GM19099 (cell line): ENCODE results near the gene CHST11.

Experiments used
- POLR2A ChIP-seq: IDR thresholded peaks from 3 replicates; pipeline ENCODE4 v1.6.1; 2011; ENCODE audit warnings: low read depth; ENCODE audit not compliant: insufficient read length; ENCODE audit errors: extremely low read depth

CHST11 gene

DNA sequence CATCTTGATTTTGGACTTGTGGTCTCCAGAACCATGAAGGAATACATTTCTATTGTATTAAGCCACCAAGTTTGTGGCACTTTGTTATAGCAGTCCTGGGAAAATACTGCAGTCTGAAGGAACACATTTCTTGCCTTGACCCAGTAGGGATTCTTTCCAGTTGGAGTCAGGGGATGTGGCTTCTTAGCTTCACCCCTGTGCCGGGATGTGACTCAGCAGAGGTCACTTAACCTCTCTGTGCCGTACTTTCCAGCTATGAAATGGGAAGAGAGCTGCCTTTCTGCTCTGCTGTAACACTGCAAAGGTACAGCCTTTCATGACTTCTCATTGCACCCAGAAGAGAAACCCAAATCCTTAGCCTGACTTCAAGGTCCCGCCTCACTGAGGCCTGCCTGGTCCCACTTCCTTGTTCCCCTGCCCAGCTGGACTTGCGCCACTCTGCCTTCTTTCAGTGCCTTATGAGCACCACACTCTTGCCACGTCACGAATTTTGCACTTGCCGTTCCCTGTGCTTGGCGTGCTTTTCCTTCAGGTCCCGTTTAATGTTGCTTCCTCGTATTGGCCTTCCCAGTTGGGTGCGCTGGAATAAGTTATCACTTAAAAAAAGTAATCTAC is 24.2 kb downstream of the CHST11 start:
- no peak for TF ChIP-seq POLR2A

DNA sequence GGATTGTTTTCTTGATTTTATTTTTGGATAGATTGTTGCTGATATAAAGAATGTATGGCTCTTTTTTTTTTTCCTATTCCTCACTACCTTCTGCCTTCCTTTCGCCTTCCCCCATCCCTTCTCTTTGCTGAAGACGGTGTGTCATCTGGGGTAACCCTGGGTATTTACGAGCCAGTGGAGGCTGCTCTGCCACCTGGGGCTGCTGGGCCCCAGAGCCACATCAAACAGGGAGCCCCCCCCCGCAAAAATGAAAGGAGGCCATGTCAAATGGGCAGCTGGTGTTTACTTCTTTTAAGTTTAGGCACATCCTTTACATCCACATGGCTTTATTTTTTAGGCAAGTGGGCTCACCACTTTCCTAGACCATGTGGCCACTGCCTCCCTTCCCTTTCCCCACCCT is 25.4 kb downstream of the CHST11 start:
- no peak for TF ChIP-seq POLR2A

DNA sequence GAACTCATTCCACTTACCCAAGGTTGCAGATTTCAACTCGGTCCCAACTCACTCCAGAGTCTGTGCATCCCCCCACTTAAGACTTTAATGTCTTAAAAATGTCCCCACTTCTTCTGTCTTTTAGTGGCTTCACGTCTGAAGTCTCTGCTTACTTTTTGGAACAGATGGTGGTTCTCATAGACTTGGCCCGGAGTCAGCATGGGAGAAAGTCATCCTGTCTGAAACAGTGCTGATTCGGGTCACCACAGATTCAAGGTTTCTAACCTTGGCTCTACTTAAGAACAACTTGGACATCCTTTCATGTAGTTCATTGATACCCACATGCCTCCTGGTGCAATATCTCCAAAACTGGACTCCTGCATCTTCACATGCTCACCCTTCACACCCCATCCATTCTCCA is 26.0 kb downstream of the CHST11 start:
- TF ChIP-seq POLR2A: no peak

DNA sequence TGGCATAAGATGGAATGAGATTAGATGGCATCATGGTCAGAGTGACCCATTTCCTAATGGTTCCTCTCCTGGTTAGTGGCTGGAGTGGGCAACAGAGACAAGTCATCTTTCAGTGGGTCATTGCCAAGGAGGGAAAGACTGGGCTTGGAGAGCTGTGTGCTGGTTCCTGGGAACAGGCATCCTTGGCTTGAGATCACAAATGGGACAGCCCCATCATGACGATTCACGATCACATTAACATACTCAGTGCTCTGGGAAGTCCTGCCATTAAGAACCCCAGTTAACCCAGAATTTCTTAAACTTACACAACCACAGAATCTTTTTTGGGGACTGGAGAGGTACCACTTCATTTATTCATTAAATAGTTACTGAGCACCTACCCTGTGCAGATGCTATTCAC is 27.3 kb downstream of the CHST11 start:
- TF ChIP-seq POLR2A: no peak

DNA sequence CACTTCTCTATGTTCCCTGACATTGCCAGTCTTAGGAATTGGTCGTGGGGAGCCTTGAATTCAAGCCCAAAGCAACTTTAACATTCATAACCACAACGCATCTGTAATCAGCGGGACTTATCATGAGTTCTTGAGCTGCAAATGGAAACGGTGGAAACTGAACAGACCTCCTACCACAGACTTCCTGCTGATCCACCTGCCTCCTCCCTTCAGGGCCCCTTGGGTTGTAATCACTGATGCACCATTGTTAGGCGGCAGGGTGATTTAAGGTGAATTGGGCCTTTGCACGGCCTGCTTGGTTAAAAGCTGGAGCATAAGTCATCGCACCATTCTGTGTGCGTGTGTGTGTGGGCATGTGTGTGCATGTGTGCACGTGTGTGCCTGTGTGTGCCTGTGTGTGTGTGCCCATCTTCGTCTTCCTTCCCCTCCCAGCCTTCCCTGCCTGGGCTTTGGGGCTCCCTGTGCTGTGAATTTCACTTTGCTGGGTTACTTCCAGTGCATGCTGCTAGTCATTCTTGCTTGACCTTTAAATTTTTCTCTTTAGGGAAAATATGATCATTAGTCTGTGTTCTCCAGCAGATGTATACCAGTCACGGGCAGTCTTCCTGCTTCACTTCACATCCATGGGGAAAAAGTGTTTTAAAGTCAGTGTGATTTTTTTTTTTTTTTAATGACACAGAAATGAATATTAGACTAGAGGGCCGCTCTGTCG is 29.1 kb downstream of the CHST11 start:
- TF ChIP-seq POLR2A: no peak

DNA sequence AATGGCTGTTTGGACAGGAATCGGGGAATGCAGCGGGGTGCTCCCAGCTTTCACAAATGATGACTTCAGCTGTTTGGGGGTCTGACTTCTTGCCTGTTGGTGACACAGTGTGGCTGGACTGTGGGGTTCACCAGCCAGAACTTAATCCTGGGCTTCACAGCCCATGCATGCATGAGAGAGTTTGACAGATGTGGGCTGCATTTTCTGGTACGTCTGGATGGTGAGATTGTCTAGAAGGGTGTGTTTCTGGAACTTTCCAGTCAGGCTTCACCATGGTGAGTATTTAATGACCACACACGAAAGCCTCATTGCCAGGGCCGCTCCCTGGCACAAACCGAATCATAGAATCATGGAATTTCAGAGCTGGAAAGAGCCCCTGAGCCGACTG is 29.6 kb downstream of the CHST11 start:
- no peak for TF ChIP-seq POLR2A

DNA sequence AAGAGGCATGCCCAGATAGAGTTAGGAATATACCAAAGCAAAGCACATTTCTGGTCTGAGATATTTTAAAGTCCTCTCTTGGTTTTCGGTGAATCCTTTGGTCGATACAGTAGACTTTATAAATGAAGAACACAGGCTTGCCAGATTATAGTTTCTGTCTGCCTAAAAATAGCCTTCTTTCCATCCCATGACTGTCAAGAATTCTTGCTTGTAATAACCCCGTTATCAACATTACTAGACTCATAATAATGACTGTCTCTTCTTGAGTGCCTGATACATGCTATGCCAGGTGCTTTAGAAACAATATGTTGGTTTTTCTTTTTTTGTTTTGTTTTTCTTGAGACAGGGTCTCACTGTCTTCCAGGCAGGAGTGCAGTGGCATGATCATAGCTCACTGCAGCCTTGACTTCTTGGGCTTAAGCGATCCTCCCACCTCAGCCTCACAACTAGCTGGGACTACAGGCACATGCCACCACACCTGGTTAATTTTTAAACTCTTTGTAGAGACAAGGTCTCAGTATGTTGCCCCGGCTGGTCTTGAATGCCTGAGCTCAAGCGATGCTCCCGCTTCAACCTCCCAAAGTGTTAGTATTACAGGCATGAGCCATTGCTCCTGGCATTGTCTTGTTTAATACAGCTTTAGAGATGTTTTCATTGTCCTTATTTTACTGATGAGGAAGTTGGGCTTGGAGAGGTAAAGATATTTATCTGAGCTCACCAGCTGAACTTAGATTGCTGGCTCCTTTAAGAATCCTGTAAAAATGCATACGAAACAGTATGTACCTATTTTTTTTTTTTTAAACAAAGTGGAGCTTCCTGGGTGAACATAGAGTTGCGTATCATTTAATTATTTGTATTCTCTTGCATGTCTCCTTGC is 30.4 kb downstream of the CHST11 start:
- no peak for TF ChIP-seq POLR2A

DNA sequence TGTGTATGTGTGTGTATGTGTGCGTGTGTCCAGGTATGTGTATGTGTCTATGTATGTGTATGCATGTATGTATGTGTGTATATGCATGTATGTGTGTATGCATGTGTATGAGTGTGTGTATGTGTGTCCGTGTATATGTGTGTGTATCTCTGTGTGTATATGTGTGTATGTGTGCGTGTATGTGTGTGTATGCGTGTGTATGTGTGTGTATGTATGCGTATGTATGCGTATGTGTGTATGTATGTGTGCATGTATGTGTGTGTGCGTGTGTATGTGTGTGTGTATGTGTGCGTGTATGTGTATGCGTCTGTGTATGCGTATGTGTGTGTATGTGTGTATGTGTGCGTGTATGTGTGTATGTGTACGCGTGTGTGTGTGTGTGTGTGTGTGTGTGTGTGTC is 31.6 kb downstream of the CHST11 start:
- no peak for TF ChIP-seq POLR2A

DNA sequence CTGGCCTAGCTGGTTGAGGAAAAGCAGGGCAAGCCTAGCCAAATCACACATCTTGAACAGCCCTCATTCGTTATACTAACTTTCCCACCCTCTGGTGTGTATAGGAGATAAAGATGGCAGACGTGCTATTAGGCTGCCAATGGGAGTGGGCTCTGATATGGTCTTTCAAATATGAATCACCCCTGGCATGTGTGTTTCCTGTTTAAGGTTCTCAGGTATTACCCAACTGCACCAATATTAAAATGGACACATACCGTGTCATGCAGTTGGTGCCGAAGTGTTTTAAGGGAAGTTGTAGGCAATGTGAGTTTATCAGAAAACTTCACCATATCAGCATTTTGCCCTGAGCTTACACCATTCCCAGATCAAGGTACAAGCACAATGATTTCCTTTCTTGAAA is 33.4 kb downstream of the CHST11 start:
- no peak for TF ChIP-seq POLR2A

DNA sequence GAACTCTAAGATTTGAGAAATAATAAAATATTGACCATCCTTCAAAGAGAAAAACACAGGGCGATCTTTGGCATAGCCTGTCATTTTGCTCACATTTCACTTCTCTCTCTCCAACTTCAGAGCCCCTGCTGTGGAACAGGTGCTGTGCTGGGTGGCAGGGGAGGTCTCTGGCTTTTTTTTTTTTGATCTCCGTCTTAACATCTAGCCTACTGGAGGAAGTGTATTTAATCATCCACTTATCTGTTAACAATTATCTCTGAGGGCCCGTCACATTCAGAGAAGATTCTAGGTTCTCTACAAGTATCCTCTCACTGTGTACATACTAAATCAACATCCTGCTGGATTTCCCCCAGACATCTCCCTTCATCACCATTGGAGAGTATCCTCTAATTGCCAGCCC is 34.1 kb downstream of the CHST11 start:
- no peak for TF ChIP-seq POLR2A

DNA sequence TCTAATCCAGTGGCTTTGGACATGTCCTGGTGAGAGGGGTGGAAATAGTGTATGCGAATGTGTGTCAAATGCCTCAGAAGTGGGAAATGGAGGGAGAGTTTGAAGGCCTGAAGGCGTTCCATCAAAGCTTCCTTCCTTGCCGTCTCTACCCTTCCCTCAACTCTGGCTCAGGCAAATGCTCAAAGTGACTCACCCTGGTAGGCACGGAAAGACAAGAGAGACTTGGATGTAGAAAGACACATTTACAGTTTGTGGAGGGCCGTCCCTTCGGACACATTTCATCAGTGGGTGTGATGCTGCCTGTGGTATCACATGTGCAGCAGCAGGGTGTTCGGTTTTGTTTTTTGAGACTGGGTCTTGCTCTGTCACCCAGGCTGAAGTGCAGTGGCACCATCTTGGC is 36.7 kb downstream of the CHST11 start:
- TF ChIP-seq POLR2A: no peak

DNA sequence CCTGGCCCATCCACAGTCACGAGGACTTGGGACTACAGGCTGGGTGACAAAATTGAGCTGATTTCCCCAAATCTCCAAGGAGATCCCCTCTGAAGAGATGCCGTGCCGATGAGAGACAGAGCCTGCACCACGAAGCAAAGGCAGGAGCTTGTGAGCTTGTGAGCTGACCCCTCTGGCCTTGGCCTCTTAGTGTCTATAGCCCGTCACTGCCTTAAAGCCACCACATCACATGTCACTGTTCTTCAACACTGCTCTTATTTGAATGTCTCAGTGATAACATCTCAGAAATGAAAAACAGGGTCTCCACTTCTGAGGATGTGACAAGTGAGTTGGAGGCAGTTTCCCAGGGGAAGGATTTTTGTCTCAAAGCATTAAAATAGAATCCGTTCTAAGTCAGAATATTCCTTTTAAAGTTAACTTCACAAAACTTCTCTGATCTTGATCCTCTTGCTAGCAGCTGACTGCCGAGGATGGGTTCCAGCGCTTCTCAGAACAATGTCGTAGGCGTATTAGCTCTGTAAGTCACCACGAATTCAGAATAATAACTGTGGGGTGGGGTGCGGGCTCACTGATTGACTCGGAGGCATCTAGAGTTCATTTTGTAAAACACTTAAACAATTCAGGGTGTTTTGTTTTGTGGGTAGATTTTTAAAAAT is 37.5 kb downstream of the CHST11 start:
- no peak for TF ChIP-seq POLR2A

DNA sequence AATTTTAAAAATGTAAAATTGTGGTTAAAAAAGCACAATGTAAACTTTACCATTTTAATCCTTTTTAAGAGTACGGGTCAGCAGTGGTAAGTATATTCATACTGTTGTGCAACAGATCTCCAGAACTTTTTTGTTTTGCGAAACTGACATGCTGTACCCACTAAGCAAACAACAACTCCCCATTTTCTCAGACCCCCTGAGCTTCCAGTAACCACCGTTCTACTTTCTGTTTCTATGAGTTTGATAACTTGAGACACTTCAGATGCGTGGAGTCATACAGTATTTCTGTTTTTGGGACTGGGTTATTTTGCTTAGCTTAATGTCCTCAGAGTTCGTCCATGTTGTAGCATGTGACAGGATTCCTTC is 38.0 kb downstream of the CHST11 start:
- TF ChIP-seq POLR2A: no peak

DNA sequence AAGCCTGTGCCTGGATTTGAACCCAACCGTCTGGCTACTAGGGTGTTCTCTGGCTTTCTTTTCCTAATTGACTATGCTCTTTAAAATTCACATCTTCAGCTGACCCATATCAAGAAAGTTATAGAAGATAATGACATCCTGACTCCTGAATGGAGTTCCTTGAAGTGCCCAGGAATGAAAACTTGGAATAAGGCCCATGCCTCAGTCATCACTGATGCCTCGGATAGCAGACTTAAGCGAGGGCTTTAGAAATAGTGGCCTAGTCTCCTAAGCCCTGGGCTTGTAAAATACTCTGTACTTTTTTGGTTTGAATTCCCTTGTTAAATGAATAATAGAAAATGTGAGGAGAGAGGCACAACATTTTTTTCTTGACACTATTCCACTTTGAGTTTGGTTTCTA is 39.0 kb downstream of the CHST11 start:
- no peak for TF ChIP-seq POLR2A

DNA sequence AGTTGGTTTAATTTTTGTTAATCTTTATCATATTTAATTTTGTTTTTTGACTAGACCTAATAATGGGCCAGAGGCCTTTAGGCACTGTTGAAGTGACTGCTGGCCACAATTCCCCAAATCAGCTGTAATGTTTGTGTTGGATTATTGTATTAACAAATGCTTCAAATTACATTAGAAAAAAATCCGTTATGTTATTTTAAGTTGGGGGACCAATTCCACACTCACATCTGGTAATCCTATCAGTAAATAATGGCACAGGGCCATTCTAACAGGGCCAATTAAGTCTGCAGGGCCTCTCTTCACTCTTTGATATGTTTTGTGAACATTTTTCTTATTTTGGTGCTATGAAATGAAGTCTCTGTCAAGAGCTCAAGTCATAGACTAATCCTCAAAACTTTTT is 39.6 kb downstream of the CHST11 start:
- no peak for TF ChIP-seq POLR2A
